Fibroblast of mammary gland (primary cell): Measurements from ENCODE around the gene EFCAB14.
"Not testable (repeated sequence)": the region's sequence is repeated elsewhere in the genome, so short reads cannot be mapped to it uniquely, and the experiment has no call there.

Source experiments
- DNase-seq: peaks from one replicate; pipeline ENCODE4 v3.0.0-alpha.2; 2010; ENCODE audit warnings: low read depth
- H3K4me3 ChIP-seq: 2 replicates; pipeline ENCODE4 v1.5.1; 2011; ENCODE audit warnings: low read depth, mild to moderate bottlenecking, low read length, moderate library complexity; ENCODE audit not compliant: control insufficient read depth
- TF ChIP-seq, protein P1 (sequence below): conservative IDR thresholded peaks from 2 replicates; pipeline ENCODE4 v1.5.1; 2011; ENCODE audit warnings: low read depth, low read length, inconsistent platforms; ENCODE audit not compliant: control insufficient read depth, insufficient read depth

Gene EFCAB14

DNA sequence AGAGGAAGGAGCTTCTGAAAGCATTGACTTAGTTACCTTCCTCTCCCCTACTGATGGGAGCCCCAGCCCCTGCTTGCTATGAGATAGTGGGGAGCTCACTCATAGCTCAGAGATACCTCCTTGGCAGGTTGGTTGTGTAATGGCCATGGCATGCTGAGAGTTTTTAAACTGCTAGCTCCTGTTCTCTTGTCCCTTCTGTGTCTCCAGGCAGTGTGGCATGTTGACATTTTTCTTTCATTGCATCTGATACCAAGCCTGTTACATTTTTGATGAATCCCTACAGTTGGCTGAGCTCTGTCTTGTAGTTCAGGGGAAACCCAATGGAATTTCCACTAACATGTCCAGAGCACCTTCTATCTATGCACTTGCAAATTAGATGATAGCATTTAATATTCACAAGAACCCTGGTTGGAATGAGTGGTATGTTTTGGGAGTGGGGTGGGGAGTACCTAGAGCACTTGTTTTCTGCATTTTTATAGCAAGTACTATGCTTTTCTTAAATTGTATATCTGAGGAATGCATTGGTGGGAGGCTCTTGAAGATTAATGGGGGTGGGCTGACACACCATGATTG lies 39.1 kb upstream of the EFCAB14 start:
- TF ChIP-seq, protein P1, sequence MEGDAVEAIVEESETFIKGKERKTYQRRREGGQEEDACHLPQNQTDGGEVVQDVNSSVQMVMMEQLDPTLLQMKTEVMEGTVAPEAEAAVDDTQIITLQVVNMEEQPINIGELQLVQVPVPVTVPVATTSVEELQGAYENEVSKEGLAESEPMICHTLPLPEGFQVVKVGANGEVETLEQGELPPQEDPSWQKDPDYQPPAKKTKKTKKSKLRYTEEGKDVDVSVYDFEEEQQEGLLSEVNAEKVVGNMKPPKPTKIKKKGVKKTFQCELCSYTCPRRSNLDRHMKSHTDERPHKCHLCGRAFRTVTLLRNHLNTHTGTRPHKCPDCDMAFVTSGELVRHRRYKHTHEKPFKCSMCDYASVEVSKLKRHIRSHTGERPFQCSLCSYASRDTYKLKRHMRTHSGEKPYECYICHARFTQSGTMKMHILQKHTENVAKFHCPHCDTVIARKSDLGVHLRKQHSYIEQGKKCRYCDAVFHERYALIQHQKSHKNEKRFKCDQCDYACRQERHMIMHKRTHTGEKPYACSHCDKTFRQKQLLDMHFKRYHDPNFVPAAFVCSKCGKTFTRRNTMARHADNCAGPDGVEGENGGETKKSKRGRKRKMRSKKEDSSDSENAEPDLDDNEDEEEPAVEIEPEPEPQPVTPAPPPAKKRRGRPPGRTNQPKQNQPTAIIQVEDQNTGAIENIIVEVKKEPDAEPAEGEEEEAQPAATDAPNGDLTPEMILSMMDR, result no peak
- DNase-seq, result no peak
- no peak overlapping the region for H3K4me3 ChIP-seq

DNA sequence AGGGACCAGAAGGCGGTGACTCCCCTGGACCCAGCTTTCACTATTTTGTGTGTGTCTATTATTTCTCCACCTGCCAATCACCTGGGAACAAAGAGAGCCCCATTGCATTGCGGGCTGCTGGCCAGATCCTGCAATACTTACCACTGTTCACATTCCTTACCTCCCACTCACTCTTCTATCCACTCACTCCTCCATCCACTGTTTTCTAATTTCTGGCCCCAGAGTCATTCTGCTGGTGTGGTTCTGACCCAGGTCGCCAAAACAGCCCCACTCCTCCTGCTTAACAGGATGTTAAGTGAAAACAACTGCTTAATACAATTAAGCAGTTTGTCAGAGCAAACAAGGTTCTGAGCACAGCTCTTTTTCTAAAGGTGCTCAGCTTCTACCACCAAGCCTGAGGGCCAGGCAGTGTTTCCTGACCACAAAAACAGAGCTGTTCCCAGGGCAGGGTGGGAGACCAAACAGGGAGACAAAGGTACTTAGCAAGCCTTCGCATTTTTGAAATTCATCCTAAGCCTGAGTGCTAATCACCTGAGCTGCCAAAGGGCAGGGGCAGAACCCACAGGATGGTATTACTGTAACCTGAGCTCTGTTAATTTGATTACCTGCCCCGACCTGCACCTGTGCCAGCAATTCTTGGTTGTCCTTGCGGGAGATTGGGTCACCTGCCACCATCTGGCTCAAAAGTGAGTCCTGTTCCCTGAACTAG lies 38.5 kb upstream of the EFCAB14 start:
- no peak for DNase-seq
- TF ChIP-seq, protein P1, result no peak
- no peak overlapping the region for H3K4me3 ChIP-seq

DNA sequence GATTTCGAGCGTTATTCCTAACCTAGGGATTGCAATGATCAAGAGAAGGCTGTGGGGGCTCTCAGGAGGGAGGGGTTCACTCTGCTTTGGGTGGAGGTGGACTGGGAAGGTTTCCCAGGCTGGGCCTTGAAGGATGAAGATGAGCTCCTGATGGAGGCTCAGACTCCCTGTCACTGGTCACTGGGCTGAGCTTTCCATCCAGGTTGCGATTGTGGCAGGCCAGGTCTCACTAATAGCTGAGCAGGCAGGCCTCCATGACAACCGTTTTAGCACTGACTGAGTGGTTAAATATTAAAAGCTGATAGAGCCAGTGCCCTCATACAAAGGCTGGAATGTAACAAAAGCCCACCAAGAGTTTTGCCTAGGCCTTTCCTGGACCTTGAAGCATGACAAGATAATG lies 36.2 kb upstream of the EFCAB14 start:
- no peak for DNase-seq
- TF ChIP-seq, protein P1, result no peak
- H3K4me3 ChIP-seq, result no peak overlapping the region

DNA sequence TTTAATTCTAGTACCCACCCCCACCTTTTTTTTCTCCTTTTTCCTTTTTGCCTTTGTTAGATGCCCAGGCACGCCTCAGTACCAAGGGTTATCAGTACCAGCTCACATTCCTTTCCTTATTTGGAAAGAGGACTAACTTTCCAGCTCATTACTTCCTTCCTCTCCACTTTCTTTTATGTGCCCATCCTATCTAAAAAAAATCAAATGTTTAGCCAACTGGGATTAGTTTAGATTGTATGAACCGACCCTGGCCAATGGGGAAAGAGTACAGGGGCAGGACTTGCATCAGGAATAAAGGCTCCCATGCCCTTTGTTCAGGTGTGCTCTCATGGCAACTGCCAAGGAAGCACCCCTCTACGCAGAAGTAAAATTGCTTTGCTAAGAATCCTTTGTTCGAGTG lies 35.8 kb upstream of the EFCAB14 start:
- H3K4me3 ChIP-seq, DNase-seq: not testable (repeated sequence)

DNA sequence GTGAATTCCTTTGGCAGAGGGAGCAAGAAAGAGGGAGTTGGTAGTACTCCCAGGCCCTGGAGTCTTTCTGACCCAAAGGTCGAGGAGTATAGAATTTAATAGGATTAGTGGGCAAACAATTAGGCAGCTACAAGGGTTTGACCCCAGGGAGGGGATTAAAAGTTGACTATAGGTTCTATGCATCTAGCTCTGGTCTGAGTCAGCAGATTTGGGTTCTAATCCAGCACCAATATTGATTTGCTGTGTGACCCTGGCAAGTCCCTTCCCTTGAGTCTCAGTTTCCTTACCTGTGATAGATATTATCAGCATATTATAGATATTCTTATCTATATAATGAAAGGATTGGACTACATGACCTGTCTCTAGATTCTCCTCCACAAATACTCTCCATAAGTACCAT lies 35.1 kb upstream of the EFCAB14 start:
- TF ChIP-seq, protein P1, result no peak

DNA sequence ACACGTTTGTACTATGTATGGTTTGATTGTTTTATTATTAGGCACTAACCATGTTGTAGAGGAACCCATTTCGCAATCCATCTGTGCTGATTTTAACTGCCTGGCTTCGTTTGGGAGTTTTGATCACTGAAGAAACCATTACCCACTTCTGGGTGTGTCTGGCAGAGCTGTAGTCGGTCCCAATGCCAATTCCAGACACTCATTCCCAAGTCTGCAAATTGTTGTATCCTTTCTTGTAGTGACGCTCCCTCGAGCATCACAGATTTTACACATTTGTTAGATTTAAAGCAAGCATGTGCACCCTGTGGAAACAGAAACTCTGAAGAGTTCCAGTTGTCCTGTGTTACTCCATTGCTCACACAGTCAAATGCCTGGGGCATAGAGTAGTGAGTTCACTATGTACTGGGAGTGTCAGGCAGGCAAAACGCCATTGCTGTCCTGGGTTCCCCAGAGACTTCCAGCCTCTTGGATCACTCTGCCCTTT lies 31.0 kb upstream of the EFCAB14 start:
- TF ChIP-seq, protein P1, result no peak
- no peak for DNase-seq
- H3K4me3 ChIP-seq, result no peak overlapping the region

More for the DNA sequence above, 35.1 kb upstream of the EFCAB14 start:
- H3K4me3 ChIP-seq, result no peak overlapping the region
- no peak for DNase-seq

DNA sequence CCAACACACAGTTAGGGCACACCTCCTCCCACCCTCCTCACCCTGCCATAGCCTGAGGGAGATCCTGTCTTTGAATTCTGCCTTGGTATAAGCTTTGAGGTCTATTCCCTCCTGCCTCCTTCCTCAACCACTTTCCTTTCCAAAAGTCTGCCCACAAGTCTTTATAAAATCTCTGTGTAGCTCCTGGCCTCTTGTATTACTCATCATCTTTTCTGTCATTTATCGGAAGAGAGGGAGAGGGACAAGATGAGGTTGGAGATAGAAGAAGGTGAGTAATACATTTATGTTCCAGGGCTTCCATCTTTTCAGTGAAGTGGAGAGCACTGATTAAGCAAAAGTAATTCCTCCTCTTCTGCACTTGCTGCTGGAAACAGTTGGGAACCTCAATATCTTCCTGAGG lies 30.5 kb upstream of the EFCAB14 start:
- TF ChIP-seq, protein P1, result no peak
- DNase-seq, result no peak
- H3K4me3 ChIP-seq, result no peak overlapping the region
